ENCODE results near the gene FXYD6. TPM values are rescaled to one million over a fixed set of nuclear protein-coding genes. Genes with fewer than 3 reads are reported as not detected.

Gene FXYD6
- total and polyA plus RNA-seq, 9 of the 15 experiments (the other 6 are each of a cell fraction or from before 2014, with no cell fraction given) = 0.07 to 0.35 TPM; not detected in 7

- Histone ChIP-seq H3K9me1 (ENCODE audit: control insufficient read depth, insufficient read depth, low read length) (no peaks in the 10 kb centered on the region), H2AFZ (ENCODE audit: low read depth, low read length) (no peak overlapping the region), H3K79me2 (ENCODE audit: control insufficient read depth, insufficient read depth, low read length) (no peaks in the 10 kb centered on the region), H3K36me3 (ENCODE audit: control insufficient read depth, insufficient read depth, low read length) (no peaks in the 10 kb centered on the region), H3K4me3 (no peak overlapping the region), H3K9ac (ENCODE audit: insufficient read depth in 1 of 2, low read depth in 2 of 2, low read length in 2 of 2) (no peak overlapping the region), H3K4me2 (ENCODE audit: insufficient read depth, low read length) (no peak overlapping the region), H3K4me1 (replicated peaks in 1 of 2; ENCODE audit: control insufficient read depth in 2 of 2, insufficient read depth in 2 of 2, low read length in 2 of 2) (peaks cover 0 to 28% of the 10 kb centered on the region in 2 experiments; a peak in 1 of 5 replicates), H4K20me1 (replicated peaks; ENCODE audit: control insufficient read depth, insufficient read depth, low read length) (peaks cover 13% of the 10 kb centered on the region; the same call in 1 of the 2 replicates), H3K27ac (ENCODE audit: extremely low read depth, low read depth, low read length) (no peak overlapping the region), H3K27me3 (ENCODE audit: control insufficient read depth in 2 of 2, insufficient read depth in 2 of 2, low read length in 2 of 2) (peaks cover 25 to 80% of the 10 kb centered on the region in 2 experiments), H3K9me3 (replicated peaks; ENCODE audit: control insufficient read depth, insufficient read depth, low read depth, low read length) (no peaks in the 10 kb centered on the region)
- DNase-seq (ENCODE audit: extremely low read depth in 1 of 4, low spot score in 3 of 4) (no peak), FAIRE-seq (no peak), ATAC-seq (no peak)
- intact Hi-C loops (cut with micrococcal nuclease) = no loop called here
- no peak for TF ChIP-seq ZNF121 (CRISPR knock-in tag; conservative IDR thresholded peaks at IDR 0.05)
- peak; percentile 88 for TF ChIP-seq RBM25 (IDR thresholded peaks at IDR 0.05; ENCODE audit: low read depth, low read length, severe bottlenecking)
- peak; percentile 51; the same call in 1 of the 2 replicates for TF ChIP-seq BCOR (IDR thresholded peaks at IDR 0.05)
- 0 out of 4 replicates have a peak, but pooled peaks of 1 of the 2 experiments have one; percentile 23 for TF ChIP-seq RCOR1 (IDR thresholded peaks at IDR 0.05; ENCODE audit: borderline replicate concordance in 1 of 2, low read depth in 2 of 2, low read length in 2 of 2)
- TF ChIP-seq ARNT (IDR thresholded peaks at IDR 0.05) = no peak
- no peak for TF ChIP-seq CHD1 (IDR thresholded peaks at IDR 0.05; ENCODE audit: low read length)
- TF ChIP-seq RBBP5 (IDR thresholded peaks at IDR 0.05; ENCODE audit: borderline replicate concordance, insufficient read depth, low read length, poor library complexity, severe bottlenecking) = no peak
- 0 out of 2 replicates have a peak, but pooled peaks have one; percentile 16 for TF ChIP-seq SMARCA5 (IDR thresholded peaks at IDR 0.05)
- no peak for TF ChIP-seq RFX7 (CRISPR knock-in tag; IDR thresholded peaks at IDR 0.05)
- TF ChIP-seq KDM1A (IDR thresholded peaks at IDR 0.05) = 0 out of 4 replicates have a peak, but pooled peaks of 1 of the 2 experiments have one; percentile 27
- TF ChIP-seq U2AF1 (optimal IDR thresholded peaks at IDR 0.05; ENCODE audit: low read depth, low read length) = no peak
- peak; percentile 35; the same call in 1 of the 2 replicates for TF ChIP-seq ESRRA (IDR thresholded peaks at IDR 0.05; ENCODE audit: borderline replicate concordance, low read depth)
- in situ Hi-C loops (cut with MboI) = no loop called here
- POLR2A ChIA-PET = interaction anchor here (0.9 kb wide), 2 partner anchors 8 to 24 kb away, joined by 3 to 8 read pairs; no protein-coding TSS in a partner anchor
- CTCF ChIA-PET (ENCODE audit: low intra/inter-chr PET ratio) = no interaction called here
- WGBS (ENCODE audit: insufficient coverage, low coverage, missing lambda C conversion rate) = 0% methylated on average over 8 of the region's 8 CpGs
- no TSS peak for BruUV-seq (replicated peaks)
Measured at GRCh38 chr11:117825538-117826189, 50.8 kb downstream of the FXYD6 start.

Data from K562 (cell line).